Heart right ventricle (tissue), 16 donors: Measurements from ENCODE around the gene ACTN4. TPM values are rescaled to one million over a fixed set of nuclear protein-coding genes. Genes with fewer than 3 reads are reported as not detected.

Source experiments
- ATAC-seq, 8 donors: fragments of 200-7000 bp; cut with Tn5 transposase; one replicate each; pipeline ENCODE4 v1.9.1; 2020; ENCODE audit warnings: mild to moderate bottlenecking in 8 of 8, moderate library complexity in 8 of 8, moderate number of reproducible peaks in 1 of 8
- DNase-seq, 2 donors: peaks; one replicate each; pipeline ENCODE4 v3.0.0-alpha.2; 2020
- H3K27ac ChIP-seq, 10 donors: fragments of 200-600 bp; sonication (generic) in 2 of 10; one replicate each; pipeline versions ENCODE4 v1.5.0 to v1.8.0; 2020 to 2022; ENCODE audit warnings: mild to moderate bottlenecking in 3 of 10
- H3K27me3 ChIP-seq, 7 donors: fragments of 200-600 bp; one replicate each; pipeline ENCODE4 v1.8.0; 2021 to 2022; ENCODE audit warnings: mild to moderate bottlenecking in 2 of 7
- H3K36me3 ChIP-seq, 9 donors: fragments of 200-600 bp; sonication (generic) in 1 of 9; one replicate each; pipeline versions ENCODE4 v1.5.0 to v1.8.0; 2020 to 2022; ENCODE audit warnings: mild to moderate bottlenecking in 2 of 9
- H3K4me1 ChIP-seq, 9 donors: fragments of 200-600 bp; sonication (generic) in 1 of 9; one replicate each; pipeline versions ENCODE4 v1.5.0 to v1.8.0; 2020 to 2022; ENCODE audit warnings: mild to moderate bottlenecking in 4 of 9
- H3K4me3 ChIP-seq, 10 donors: fragments of 200-600 bp; sonication (generic) in 2 of 10; one replicate each; pipeline versions ENCODE4 v1.5.0 to v1.8.0; 2020 to 2022; ENCODE audit warnings: mild to moderate bottlenecking in 7 of 10, moderate library complexity in 2 of 10
- H3K9me3 ChIP-seq, 11 donors: fragments of 200-600 bp in 10 of 11; sonication (generic) in 2 of 11; one replicate each; pipeline versions ENCODE4 v1.5.0 to v1.8.0; 2013 to 2022; ENCODE audit warnings: mild to moderate bottlenecking in 2 of 11, control low read depth in 1 of 11, moderate library complexity in 1 of 11
- CTCF ChIP-seq, 9 donors: fragments of 200-600 bp; sonication (generic) in 2 of 9; IDR thresholded peaks; one replicate each; pipeline versions ENCODE4 v1.5.0 to v1.8.0; 2021 to 2022; ENCODE audit warnings: antibody characterized with exemption in 9 of 9, mild to moderate bottlenecking in 5 of 9, moderate library complexity in 1 of 9
- WGBS, 2 donors: extraction: QIAGEN DNeasy Blood & Tissue Kit; methylation state at CpG; one replicate each; pipeline ENCODE4 v1.1.7; 2013; ENCODE audit warnings: inconsistent platforms in 1 of 2; 5-methylcytosine and 5-hydroxymethylcytosine counted together
- intact Hi-C, 10 donors: fragments of 100-400 bp; cut with DNase I; formaldehyde crosslinking; loops; one replicate each; pipeline versions ENCODE4 v1.11.1 to v1.14.2; 2022
- polyA plus RNA-seq, 2 donors: library from polyadenylated mRNA; stranded (reverse); fragments of 200-250 nt; gene quantifications; one replicate each; pipeline ENCODE4 v1.2.3, GENCODE V29; 2013
- total RNA-seq, 10 donors: library from RNA; stranded (reverse); fragmentation: NEBNext Ultra II Directional in 3 of 10; extraction: Animal tissue kit (Norgen Biotek cat#: 25700) in 3 of 10; gene quantifications; one replicate each; pipeline versions ENCODE4 v1.2.1 to v1.2.4, GENCODE V29; 2021 to 2023
- donor health status: Arrhythmogenic right ventricular cardiomyopathy.
- donor health status: ischemic (EF 13 %, LVEDD 7.1; RV severe dilation, severe dysfunction).
- donor health status: healthy with polysubstance abuse.
- donor health status: DM: no; HTN: yes; CAD: no.
- donor health status: DM: no; HTN: no; CAD: no.
- donor health status: ischemic (EF 25% LVEDD 6.9; RV normal size, moderate dysfunction).
- donor health status: ischemic (EF 25% LVEDD 5.7; RV mildly dilated, moderate dysfunction).
- donor health status: healthy.
- donor health status: DM: yes; HTN: yes; CAD: no.
- donor health status: Ischemic cardiomyopathy.
- donor health status: ischemic (EF 35%, LVEDD 5.7; RV mildly dilated, moderate dysfunction).
- donor health status: nonischemic (EF 11% LVEDD 7.7; RV severe dilation, severe dysfunction).
- donor health status: DM: yes; HTN: yes; CAD: no.
- donor health status: PGD.
- donor health status: ischemic (EF 29% LVEDD 5.4; RV normal size, mild dysfunction).
- donor health status: nonischemic (EF 23%, LVEDD 6.1; RV moderate dilation, normal function).

ACTN4 gene
- total and polyA plus RNA-seq, 12 donors = 92.4 to 291 (median 149) TPM

GRCh38 chr19:38719761-38720558, 72.5 kb downstream of the ACTN4 start:
- TF ChIP-seq CTCF (IDR thresholded peaks at IDR 0.05) = peak in 3 of 9 donors; percentile 8 to 17 (median 16)
- WGBS, 2 donors = 46 to 54% methylated on average over 24 of the region's 24 CpGs

GRCh38 chr19:38720559-38721236, 73.2 kb downstream of the ACTN4 start:
- intact Hi-C loops = loop anchor here in 5 of 10 donors (5.0 to 10.0 kb wide), 5 partner anchors 68 to 176 kb away; partner anchors contain the start of genes ACTN4 (in 1 of the 5), ECH1 (in 1 of the 5) and HNRNPL (in 1 of the 5)
- H3K9me3 ChIP-seq = no peaks in the 10 kb centered on the region
- WGBS, 2 donors = 88 to 91% methylated on average over 15 of the region's 15 CpGs
- DNase-seq (no peak), ATAC-seq (no peak)
- peak overlapping the region; percentile 62 to 93 (median 89) for H3K27ac ChIP-seq
- peaks cover 39 to 89% (median 64%) of the 10 kb centered on the region in 9 donors for H3K4me1 ChIP-seq
- peaks cover 15 to 100% (median 89%) of the 10 kb centered on the region in 9 donors for H3K36me3 ChIP-seq
- no peak overlapping the region for H3K4me3 ChIP-seq
- H3K27me3 ChIP-seq = no peaks in the 10 kb centered on the region
- TF ChIP-seq CTCF (IDR thresholded peaks at IDR 0.05) = no peak

More at GRCh38 chr19:38719761-38720558, 72.5 kb downstream of the ACTN4 start:
- DNase-seq = no peak
- H3K9me3 ChIP-seq = no peaks in the 10 kb centered on the region
- no peak overlapping the region for H3K4me3 ChIP-seq
- peaks cover 8 to 100% (median 88%) of the 10 kb centered on the region in 9 donors for H3K36me3 ChIP-seq
- peak overlapping the region; percentile 58 to 93 (median 89) for H3K27ac ChIP-seq
- H3K27me3 ChIP-seq = no peaks in the 10 kb centered on the region
- peak in 3 of 8 donors; percentile 4 to 17 (median 8) for ATAC-seq
- H3K4me1 ChIP-seq = peaks cover 40 to 88% (median 66%) of the 10 kb centered on the region in 9 donors
- intact Hi-C loops = loop anchor here in 5 of 10 donors (5.0 to 10.0 kb wide), 5 partner anchors 68 to 175 kb away; partner anchors contain the start of genes ACTN4 (in 1 of the 5), ECH1 (in 1 of the 5) and HNRNPL (in 1 of the 5)

- Histone ChIP-seq H3K27ac (peak overlapping the region; percentile 62 to 93 (median 89)), H3K9me3 (no peaks in the 10 kb centered on the region), H3K36me3 (peaks cover 16 to 100% (median 93%) of the 10 kb centered on the region in 9 donors), H3K4me1 (peaks cover 43 to 89% (median 72%) of the 10 kb centered on the region in 9 donors), H3K4me3 (no peak overlapping the region), H3K27me3 (no peaks in the 10 kb centered on the region)
- ATAC-seq (no peak), DNase-seq (no peak)
- TF ChIP-seq CTCF (IDR thresholded peaks at IDR 0.05) = no peak
- WGBS, 2 donors = 65 to 73% methylated on average over 20 of the region's 20 CpGs
- intact Hi-C loops = loop anchor here in 5 of 10 donors (5.0 to 10.0 kb wide), 5 partner anchors 69 to 177 kb away; partner anchors contain the start of genes ACTN4 (in 1 of the 5), ECH1 (in 1 of the 5) and HNRNPL (in 1 of the 5)
Measured at GRCh38 chr19:38721496-38721895, 74.0 kb downstream of the ACTN4 start.
